ENCODE data around the gene APBA2.

GRCh38 chr15:29032751-29033150 is 147.0 kb downstream of the APBA2 start:
- TF ChIP-seq CTCF (IDR thresholded peaks at IDR 0.05) (no peak), POLR2A (IDR thresholded peaks at IDR 0.05) (no peak)

All from stomach (tissue), 4 donors.